H9 (cell line): ENCODE data around the gene OXCT1. TPM values are rescaled to one million over a fixed set of nuclear protein-coding genes. Genes with fewer than 3 reads are reported as not detected.
A peak's percentile ranks its signal among the peaks of the same experiment; 100 is the strongest.

Experiments used
- DNase-seq: peaks from one replicate; pipeline ENCODE4 v3.0.0-alpha.2; 2017
- H2AFZ ChIP-seq: one replicate; pipeline ENCODE4 v1.6.1; 2013; ENCODE audit warnings: mild to moderate bottlenecking, low read length, control low read depth, moderate library complexity
- H2AK5ac ChIP-seq: 2 replicates; pipeline ENCODE4 v1.6.1; 2013; ENCODE audit warnings: low read length, control low read depth, mixed read lengths; ENCODE audit not compliant: insufficient read length
- H2BK120ac ChIP-seq: one replicate; pipeline ENCODE4 v1.6.1; 2013; ENCODE audit warnings: low read depth, mild to moderate bottlenecking, low read length, control low read depth, inconsistent platforms; ENCODE audit not compliant: poor library complexity, severe bottlenecking
- H2BK12ac ChIP-seq: 2 replicates; pipeline ENCODE4 v1.6.1; 2013; ENCODE audit warnings: low read length, control low read depth, mixed read lengths, low read depth; ENCODE audit not compliant: insufficient read length
- H2BK15ac ChIP-seq: 2 replicates; pipeline ENCODE4 v1.6.1; 2013; ENCODE audit warnings: low read depth, low read length, control low read depth
- H2BK20ac ChIP-seq: one replicate; pipeline ENCODE4 v1.6.1; 2013; ENCODE audit warnings: low read depth, mild to moderate bottlenecking, low read length, control low read depth, inconsistent platforms; ENCODE audit not compliant: poor library complexity, severe bottlenecking
- H2BK5ac ChIP-seq: 2 replicates; pipeline ENCODE4 v1.6.1; 2013; ENCODE audit warnings: low read length, control low read depth, mixed read lengths; ENCODE audit not compliant: insufficient read length
- H3K14ac ChIP-seq: 2 replicates; pipeline ENCODE4 v1.6.1; 2013; ENCODE audit warnings: low read length, control low read depth; ENCODE audit not compliant: insufficient read depth
- H3K18ac ChIP-seq: 2 replicates; pipeline ENCODE4 v1.6.1; 2013; ENCODE audit warnings: low read depth, mild to moderate bottlenecking, mixed read lengths, low read length, control low read depth; ENCODE audit not compliant: insufficient read length
- H3K23ac ChIP-seq: 2 replicates; pipeline ENCODE4 v1.6.1; 2013; ENCODE audit warnings: low read length, control low read depth, mixed read lengths, low read depth; ENCODE audit not compliant: insufficient read length
- H3K23me2 ChIP-seq: 2 replicates; pipeline ENCODE4 v1.6.1; 2013; ENCODE audit warnings: low read depth, mild to moderate bottlenecking, mixed read lengths, low read length, control low read depth; ENCODE audit not compliant: insufficient read length, poor library complexity, severe bottlenecking
- H3K27ac ChIP-seq: 2 replicates; pipeline ENCODE4 v1.5.1; 2013; ENCODE audit warnings: low read length, control low read depth, mixed read lengths, low read depth; ENCODE audit not compliant: insufficient read length
- H3K27me3 ChIP-seq: 2 replicates; pipeline ENCODE4 v1.6.1; 2013; ENCODE audit warnings: low read length, control low read depth, inconsistent platforms; ENCODE audit not compliant: insufficient read depth
- H3K4ac ChIP-seq: 2 replicates; pipeline ENCODE4 v1.6.1; 2013; ENCODE audit warnings: low read depth, mild to moderate bottlenecking, control low read depth, inconsistent platforms, low read length, moderate library complexity
- H3K4me1 ChIP-seq: 2 replicates; pipeline ENCODE4 v1.6.1; 2013; ENCODE audit warnings: low read length, control low read depth, inconsistent platforms; ENCODE audit not compliant: insufficient read depth
- H3K4me2 ChIP-seq: 2 replicates; pipeline ENCODE4 v1.6.1; 2013; ENCODE audit warnings: low read length, control low read depth, mixed read lengths; ENCODE audit not compliant: insufficient read length, insufficient read depth
- H3K56ac ChIP-seq: 2 replicates; pipeline ENCODE4 v1.6.1; 2013; ENCODE audit warnings: low read depth, mild to moderate bottlenecking, mixed read lengths, low read length, control low read depth; ENCODE audit not compliant: insufficient read length
- H3K79me1 ChIP-seq: 2 replicates; pipeline ENCODE4 v1.6.1; 2013; ENCODE audit warnings: low read depth, mild to moderate bottlenecking, moderate library complexity, low read length, control low read depth, inconsistent platforms; ENCODE audit not compliant: insufficient read depth, poor library complexity, severe bottlenecking
- H3K79me2 ChIP-seq: 2 replicates; pipeline ENCODE4 v1.6.1; 2013; ENCODE audit warnings: low read length, control low read depth, inconsistent platforms; ENCODE audit not compliant: insufficient read depth
- H3K9ac ChIP-seq: 2 replicates; pipeline ENCODE4 v1.6.1; 2013; ENCODE audit warnings: low read length, control low read depth, mixed read lengths; ENCODE audit not compliant: insufficient read length; ENCODE audit errors: extremely low read depth
- H3K9me3 ChIP-seq: one replicate; pipeline ENCODE4 v1.6.1; 2013; ENCODE audit warnings: low read depth, low read length, inconsistent platforms; ENCODE audit not compliant: control insufficient read depth
- H3T11ph ChIP-seq: one replicate; pipeline ENCODE4 v1.6.1; 2013; ENCODE audit warnings: mild to moderate bottlenecking, low read length, control low read depth, inconsistent platforms
- H4K20me1 ChIP-seq: one replicate; pipeline ENCODE4 v1.6.1; 2013; ENCODE audit not compliant: control insufficient read depth, insufficient read length, insufficient read depth
- H4K5ac ChIP-seq: 2 replicates; pipeline ENCODE4 v1.6.1; 2013; ENCODE audit warnings: low read depth, mild to moderate bottlenecking, mixed read lengths, low read length, control low read depth; ENCODE audit not compliant: insufficient read length
- H4K8ac ChIP-seq: replicated peaks from 2 replicates; pipeline ENCODE4 v1.6.1; 2013; ENCODE audit warnings: low read length, control low read depth, mixed read lengths, low read depth; ENCODE audit not compliant: insufficient read length
- H4K91ac ChIP-seq: 2 replicates; pipeline ENCODE4 v1.6.1; 2013; ENCODE audit warnings: low read depth, mild to moderate bottlenecking, moderate library complexity, mixed read lengths, low read length, control low read depth; ENCODE audit not compliant: insufficient read length
- H3K27ac Mint-ChIP-seq, 3 experiments: 2 replicates in 2 of 3; 3 replicates in 1 of 3; pipeline ENCODE4 v1.8.0; 2020 to 2021; ENCODE audit warnings: mixed read lengths in 3 of 3, mild to moderate bottlenecking in 1 of 3, moderate library complexity in 1 of 3
- H3K27me3 Mint-ChIP-seq: 2 replicates; pipeline ENCODE4 v1.8.0; 2021; ENCODE audit warnings: low read depth, mild to moderate bottlenecking, moderate library complexity, mixed read lengths
- H3K36me3 Mint-ChIP-seq, 3 experiments: 2 replicates in 2 of 3; 3 replicates in 1 of 3; pipeline ENCODE4 v1.8.0; 2020 to 2021; ENCODE audit warnings: low read depth in 3 of 3, mixed read lengths in 3 of 3; ENCODE audit not compliant: insufficient read depth in 1 of 3
- H3K4me1 Mint-ChIP-seq, 2 experiments: 2 replicates each; pipeline ENCODE4 v1.8.0; 2020; ENCODE audit warnings: mixed read lengths in 2 of 2
- H3K4me3 Mint-ChIP-seq, 2 experiments: 2 replicates in 1 of 2; 3 replicates in 1 of 2; pipeline ENCODE4 v1.8.0; 2020 to 2021; ENCODE audit warnings: mild to moderate bottlenecking in 2 of 2, mixed read lengths in 2 of 2, moderate library complexity in 1 of 2
- H3K9me3 Mint-ChIP-seq, 2 experiments: 2 replicates in 1 of 2; 3 replicates in 1 of 2; pipeline ENCODE4 v1.8.0; 2020; ENCODE audit warnings: mild to moderate bottlenecking in 2 of 2, mixed read lengths in 2 of 2, moderate library complexity in 1 of 2
- WGBS: extraction: QIAGEN DNeasy Blood & Tissue Kit; methylation state at CpG from one replicate; pipeline ENCODE4 v1.1.7; 2013; ENCODE audit warnings: missing lambda C conversion rate, low lambda C conversion rate, mixed read lengths; ENCODE audit not compliant: insufficient read length; ENCODE audit errors: extremely low coverage; 5-methylcytosine and 5-hydroxymethylcytosine counted together
- total RNA-seq: library from RNA; stranded (reverse); gene quantifications from 2 replicates; pipeline ENCODE4 v1.2.1, GENCODE V29; 2021
- TF ChIP-seq, protein P1 (sequence below): fragments of 200-600 bp; sonication (generic); conservative IDR thresholded peaks from 3 replicates; pipeline ENCODE4 v1.8.0; 2021; ENCODE audit warnings: antibody characterized with exemption, mild to moderate bottlenecking

Gene OXCT1
- total RNA-seq, 1 experiment from 2014 or later, result 25.6 TPM

DNA sequence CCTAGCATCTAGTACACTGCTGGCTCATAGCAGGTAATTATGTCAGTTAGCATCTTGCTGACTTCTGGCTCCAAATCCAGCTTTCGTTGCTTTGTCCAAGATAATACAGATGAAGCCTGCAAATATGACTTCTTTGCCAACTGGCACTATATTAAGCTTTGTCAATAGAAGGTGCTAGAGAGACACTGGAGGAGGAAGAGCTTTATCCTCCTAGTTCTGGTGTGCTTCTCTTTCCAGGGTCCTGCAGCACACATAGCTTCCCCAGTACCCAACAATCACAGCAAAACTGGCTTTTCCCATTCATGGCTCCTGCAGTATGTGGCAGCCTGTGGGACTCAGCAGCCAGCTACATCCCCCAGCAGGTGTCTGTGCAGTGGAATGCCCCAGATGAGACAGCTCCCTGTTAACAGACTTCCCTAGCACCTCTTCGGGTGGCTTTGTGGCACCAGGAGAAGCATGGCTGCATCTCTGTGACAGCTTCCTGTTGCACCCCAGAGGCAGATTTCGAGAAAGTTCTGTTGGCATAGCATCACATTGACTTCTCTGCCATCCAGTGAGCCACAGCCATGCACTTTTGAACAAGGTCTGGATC is 147.8 kb downstream of the OXCT1 start:
- Histone ChIP-seq H3K4me1 (no peaks in the 10 kb centered on the region), H3K23ac (no peak overlapping the region), H3K9me3 (no peaks in the 10 kb centered on the region), H3K27ac (no peak overlapping the region), H3K4me2 (no peak overlapping the region), H2BK20ac (no peak overlapping the region), H3K18ac (no peak overlapping the region), H2BK12ac (no peak overlapping the region), H3K23me2 (no peaks in the 10 kb centered on the region), H3K4ac (no peak overlapping the region), H4K8ac (no peak overlapping the region), H3K79me2 (no peaks in the 10 kb centered on the region), H3K27me3 (no peaks in the 10 kb centered on the region), H3K79me1 (no peaks in the 10 kb centered on the region), H3K14ac (no peak overlapping the region), H3K9ac (no peak overlapping the region), H4K20me1 (no peaks in the 10 kb centered on the region), H2AFZ (no peak overlapping the region), H4K5ac (no peak overlapping the region), H2BK120ac (no peak overlapping the region), H2AK5ac (no peak overlapping the region), H3K56ac (no peak overlapping the region), H2BK5ac (no peak overlapping the region), H3T11ph (no peak overlapping the region), H2BK15ac (no peak overlapping the region), H4K91ac (no peak overlapping the region)
- Mint-ChIP-seq H3K4me3 (no peak overlapping the region), H3K27ac (no peak overlapping the region; a peak in 1 of 7 replicates), H3K9me3 (no peaks in the 10 kb centered on the region; a peak in 1 of 5 replicates), H3K4me1 (no peaks in the 10 kb centered on the region), H3K27me3 (no peaks in the 10 kb centered on the region), H3K36me3 (no peaks in the 10 kb centered on the region)
- TF ChIP-seq, protein P1, sequence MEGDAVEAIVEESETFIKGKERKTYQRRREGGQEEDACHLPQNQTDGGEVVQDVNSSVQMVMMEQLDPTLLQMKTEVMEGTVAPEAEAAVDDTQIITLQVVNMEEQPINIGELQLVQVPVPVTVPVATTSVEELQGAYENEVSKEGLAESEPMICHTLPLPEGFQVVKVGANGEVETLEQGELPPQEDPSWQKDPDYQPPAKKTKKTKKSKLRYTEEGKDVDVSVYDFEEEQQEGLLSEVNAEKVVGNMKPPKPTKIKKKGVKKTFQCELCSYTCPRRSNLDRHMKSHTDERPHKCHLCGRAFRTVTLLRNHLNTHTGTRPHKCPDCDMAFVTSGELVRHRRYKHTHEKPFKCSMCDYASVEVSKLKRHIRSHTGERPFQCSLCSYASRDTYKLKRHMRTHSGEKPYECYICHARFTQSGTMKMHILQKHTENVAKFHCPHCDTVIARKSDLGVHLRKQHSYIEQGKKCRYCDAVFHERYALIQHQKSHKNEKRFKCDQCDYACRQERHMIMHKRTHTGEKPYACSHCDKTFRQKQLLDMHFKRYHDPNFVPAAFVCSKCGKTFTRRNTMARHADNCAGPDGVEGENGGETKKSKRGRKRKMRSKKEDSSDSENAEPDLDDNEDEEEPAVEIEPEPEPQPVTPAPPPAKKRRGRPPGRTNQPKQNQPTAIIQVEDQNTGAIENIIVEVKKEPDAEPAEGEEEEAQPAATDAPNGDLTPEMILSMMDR, result 0 out of 3 replicates have a peak, but pooled peaks have one; percentile 11
- no peak for DNase-seq
- WGBS, result no CpG with 5 or more reads among the region's 3 CpGs
